ENCODE results near the gene CPA4.

CPA4 gene

DNA sequence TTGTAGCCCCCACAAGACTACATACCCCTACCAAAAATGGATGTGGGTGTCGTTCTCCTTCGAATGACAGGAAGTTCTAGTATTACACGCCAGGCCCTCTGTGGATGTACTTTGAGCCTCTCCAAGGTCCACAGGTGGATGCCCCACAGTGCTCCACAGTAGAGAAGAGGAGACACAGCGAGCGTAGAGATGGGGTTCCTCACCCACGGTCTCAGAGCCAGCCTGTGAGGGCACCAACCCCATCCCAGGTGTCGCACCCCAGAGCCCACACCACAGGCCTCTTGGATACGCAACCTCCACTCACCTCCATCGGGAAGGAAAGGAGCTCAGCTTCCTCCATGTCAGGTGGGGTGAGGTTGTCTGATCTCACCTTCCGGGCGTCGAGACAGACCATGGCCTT, 54.0 kb downstream of the CPA4 start:
- DNase-seq = no peak

DNA sequence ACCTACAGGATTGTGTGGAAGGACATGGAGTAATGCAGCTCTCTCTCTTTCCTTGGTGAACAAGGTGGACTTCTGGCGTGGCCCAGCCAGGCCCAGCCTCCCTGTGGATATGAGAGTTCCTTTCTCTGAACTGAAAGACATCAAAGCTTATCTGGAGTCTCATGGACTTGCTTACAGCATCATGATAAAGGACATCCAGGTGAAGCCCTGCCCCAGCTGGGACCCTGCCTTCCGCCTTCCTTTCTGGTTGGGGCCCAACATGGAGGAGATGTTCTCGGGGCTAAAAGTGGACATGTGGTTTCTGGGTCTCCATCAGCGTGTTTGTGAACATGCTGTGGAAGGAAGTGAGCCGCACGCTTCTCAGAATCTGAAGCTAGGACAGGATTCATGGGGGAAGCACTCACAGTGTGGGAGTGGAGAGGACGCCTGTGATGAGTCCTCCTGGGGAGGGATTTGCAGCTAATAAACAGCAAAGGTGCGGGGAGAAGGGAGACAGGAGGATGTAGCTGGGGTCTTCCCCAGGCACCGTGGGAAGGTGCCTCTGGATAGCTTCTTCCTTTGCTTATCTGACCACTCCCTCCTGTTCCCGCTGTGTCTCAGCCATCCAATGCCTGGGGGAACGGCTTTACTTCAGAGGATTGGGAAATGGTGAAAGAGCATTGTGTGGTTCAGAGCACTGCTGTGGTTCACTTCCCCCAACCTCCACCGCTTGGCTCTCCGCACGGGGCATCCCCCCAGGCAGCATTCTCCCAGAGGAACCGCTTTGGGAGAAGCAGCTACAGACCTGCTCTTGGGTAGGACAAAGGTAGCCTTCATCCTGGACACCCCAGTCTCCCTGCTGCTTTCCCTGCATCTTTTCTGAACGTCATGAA, 57.2 kb downstream of the CPA4 start:
- DNase-seq = no peak

- no peak for DNase-seq
Observed at GRCh38 chr7:130350945-130351790, 58.2 kb downstream of the CPA4 start.

DNA sequence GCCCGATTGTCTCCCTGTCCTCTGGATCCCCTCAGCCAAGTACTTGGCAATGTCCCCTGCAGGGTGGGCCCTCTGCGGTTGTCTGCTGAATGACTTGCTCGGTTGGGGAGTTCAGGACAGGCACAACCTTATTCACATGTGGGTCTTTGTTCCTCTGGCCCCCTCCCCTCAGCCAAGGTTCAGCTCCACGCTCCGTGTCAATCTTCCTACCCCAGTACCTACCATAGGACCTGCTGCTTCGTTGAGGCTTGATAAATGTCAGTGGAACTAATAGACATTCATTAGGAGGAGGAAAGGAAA, 58.8 kb downstream of the CPA4 start:
- DNase-seq = no peak

DNA sequence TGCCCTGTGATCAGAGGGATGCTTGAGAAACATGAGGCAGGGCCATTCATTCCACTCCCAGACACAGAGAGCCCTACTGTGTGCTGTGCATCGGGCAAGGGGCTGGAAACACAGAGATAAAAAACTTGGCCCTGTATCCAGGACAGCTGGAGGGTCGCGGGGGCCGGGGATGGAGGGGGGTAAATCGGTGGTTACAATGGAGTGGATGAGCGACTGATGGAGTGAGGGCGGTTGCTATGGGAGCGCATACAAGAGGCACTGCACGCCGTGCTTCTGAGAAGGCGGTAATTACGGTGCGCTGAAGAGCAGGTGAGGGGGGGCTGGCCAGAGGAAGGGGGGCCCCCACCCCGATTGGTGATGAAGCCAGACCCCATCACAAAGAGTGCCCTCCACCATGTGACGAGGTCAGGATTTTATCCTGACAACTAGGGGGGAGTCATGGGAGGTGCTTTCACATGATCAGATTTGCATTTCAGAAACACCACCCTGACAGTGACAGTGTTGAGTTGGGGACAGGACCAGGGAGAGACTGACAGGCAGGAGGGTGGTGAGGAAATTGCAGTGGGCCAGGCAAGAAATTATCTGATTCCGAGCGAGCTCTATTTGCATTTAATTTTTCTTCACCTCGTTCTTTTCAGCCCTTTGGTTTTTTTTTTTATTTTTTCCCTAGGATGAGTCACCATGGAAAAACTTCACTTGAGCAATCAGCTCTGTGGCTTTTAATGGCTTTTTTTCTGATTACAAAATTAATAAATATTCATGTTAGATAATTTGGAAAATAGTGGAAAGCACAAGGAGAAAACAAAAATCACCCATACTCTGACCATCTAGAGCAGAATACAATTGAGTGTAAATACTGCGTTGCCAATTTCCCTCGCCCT, 59.5 kb downstream of the CPA4 start:
- no peak for DNase-seq

- DNase-seq = no peak
Observed at GRCh38 chr7:130353196-130353595, 60.2 kb downstream of the CPA4 start.

GRCh38 chr7:130356121-130356875, 63.3 kb downstream of the CPA4 start:
- no peak for DNase-seq

DNA sequence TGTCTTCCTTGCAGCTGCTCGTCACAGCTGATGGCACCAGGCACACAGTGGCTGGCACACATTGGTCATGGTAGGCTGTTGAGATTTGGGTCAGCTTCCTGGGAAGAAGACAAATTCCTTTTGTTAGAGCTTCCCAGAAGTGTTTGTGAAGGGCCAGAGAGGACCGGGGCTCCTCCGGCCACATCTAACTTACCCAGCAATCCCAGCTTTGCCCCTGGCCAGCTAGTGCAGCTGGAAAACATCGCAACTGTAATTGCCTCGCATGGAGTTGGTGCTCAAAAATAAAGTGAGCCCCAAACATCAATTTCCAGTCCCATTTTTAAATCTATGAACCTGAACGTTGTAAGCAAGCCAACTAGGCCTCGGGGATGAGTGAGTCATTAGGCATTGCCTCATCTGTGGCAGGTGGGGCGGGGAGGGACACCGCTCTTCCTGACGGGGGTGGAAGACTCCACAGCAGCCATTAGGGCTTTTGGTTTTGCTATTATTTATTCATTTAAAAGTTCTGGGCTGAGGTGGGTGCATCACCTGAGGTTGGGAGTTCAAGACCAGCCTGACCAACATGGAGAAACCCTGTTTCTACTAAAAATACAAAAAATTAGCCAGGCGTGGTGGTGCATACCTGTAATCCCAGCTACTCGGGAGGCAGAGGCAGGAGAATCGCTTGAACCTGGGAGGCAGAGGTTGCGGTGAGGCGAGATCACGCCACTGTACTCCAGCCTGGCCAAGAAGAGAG, 64.1 kb downstream of the CPA4 start:
- DNase-seq = no peak

GRCh38 chr7:130358471-130358870, 65.5 kb downstream of the CPA4 start:
- no peak for DNase-seq

DNA sequence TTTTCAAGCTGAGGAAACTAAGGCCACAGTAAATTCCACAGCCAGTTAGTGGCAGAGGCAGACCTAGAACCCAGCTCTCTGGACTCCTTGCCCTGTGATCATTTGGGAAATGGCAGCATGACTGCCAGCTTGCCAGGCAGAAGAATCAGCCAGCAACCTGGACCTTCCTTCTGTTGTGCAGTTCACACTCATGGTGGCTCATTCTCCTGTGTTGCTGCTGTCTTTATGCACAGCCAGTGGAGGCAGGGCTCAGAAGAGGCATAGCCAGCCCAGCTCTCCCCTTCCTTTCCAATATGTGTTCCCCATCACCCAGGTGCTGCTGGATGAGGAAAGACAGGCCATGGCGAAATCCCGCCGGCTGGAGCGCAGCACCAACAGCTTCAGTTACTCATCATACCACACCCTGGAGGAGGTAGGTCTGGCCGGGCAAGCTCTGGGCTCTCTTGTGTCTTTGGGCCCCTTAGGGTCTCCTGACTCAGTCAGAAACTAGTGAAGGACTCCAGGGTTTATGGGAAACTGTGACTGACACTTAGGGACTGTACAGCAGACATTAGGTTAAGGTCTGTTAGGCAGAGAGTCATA, 66.4 kb downstream of the CPA4 start:
- DNase-seq = no peak

- no peak for DNase-seq
Observed at GRCh38 chr7:130360518-130360917, 67.6 kb downstream of the CPA4 start.

DNA sequence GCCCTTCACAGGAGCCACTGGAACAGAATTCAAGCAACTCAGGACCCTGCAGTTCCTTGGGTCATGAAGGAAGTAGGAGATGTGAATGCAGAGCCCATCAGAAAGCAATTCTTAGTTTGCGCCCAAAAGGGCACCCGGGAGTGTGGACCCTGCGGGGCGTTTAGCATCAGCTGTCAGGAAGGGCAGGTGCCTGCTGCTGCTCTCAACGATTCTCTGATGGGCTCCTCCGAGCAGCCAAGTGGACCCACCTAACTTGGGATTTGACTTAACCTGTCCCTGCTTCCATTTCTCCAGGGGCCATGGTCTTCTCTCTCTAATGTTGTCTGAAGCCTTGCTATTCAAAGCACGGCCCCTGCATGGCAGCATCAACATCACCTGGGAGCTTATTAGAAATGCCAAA, 68.7 kb downstream of the CPA4 start:
- no peak for DNase-seq

- DNase-seq = no peak
Observed at GRCh38 chr7:130362251-130362816, 69.4 kb downstream of the CPA4 start.

DNA sequence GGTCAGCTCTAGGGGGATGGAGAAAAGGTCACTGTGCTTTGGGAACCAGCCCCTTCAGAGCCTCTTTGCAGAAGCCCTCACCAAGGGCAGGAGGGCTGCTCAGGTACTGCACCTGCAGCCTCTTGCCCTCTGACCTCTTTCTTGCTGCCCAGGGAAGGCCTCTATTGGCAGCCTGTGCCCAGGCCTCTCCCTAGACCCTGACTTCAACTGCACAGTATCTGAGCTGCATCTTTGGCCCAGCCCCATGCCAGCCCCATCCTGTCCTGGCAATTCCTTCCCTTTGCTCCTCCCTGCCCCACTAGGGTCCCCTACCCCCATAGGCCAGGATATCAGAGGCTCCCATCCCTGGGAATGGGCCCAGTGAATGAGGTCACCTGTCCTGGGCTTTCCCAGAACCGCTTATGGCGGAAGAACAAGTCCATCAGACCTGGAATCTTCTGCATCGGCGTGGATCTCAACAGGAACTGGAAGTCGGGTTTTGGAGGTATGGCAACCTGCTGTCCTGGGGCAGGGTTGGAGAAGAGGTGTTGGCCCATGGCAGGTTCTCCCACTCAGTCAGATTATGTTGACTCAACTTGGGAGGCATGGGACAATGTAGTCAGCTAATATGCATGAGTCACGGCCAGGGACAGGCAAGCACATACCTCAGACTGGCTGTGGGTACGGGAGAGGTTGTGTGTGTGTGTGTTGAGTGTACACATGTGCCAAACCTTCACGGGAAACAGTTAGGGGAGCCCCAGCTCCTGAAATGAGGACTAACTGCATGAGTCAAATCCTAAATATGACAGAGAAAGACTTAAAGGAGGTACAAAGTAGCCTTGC, 70.3 kb downstream of the CPA4 start:
- no peak for DNase-seq

DNA sequence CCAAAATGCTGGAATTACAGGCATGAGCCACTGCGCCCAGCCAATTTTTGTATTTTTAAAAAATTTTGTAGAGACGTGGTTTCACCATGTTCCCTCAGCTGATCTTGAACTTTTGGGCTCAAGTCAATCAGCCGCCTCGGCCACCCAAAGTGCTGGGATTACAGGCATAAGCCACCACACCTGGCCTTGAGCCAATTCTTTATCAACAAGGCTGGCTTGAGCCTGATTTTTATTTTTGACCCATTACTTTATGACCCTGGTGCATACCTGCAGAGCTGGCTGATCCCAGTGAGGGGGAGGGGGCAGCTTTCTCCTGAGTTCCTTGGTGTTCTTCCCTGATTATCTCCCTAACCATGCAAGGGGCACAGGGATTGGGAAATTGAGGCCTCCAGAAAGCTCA, 71.5 kb downstream of the CPA4 start:
- no peak for DNase-seq

GRCh38 chr7:130365088-130365487, 72.1 kb downstream of the CPA4 start:
- no peak for DNase-seq

GRCh38 chr7:130365511-130366441, 72.8 kb downstream of the CPA4 start:
- peak in 1 of 2 experiments; percentile 2 for DNase-seq

DNA sequence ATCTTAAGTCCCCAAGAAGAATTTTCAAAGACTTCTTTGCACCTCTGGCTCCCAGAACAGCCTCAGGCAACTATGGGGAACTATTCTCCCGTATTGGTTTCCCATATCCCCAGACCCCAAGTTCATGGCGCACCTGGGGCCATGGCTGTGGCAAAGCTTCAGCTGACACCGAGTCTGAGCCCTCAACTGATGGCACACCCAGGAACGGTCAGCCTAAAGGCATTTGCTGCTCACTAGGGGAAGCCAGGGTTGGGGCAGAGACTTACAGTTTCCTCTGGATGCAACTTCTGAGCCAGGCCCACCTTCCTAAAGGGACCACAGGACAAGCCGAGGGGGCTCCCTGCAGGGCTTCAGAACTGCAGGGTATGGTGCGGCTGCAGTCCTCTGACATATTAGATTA, 73.6 kb downstream of the CPA4 start:
- no peak for DNase-seq
